Activated naive CD8-positive, alpha-beta T cell (primary cell): ENCODE results near the gene FMC1.
"Not testable (repeated sequence)": the region's sequence is repeated elsewhere in the genome, so short reads cannot be mapped to it uniquely, and the experiment has no call there.

Experiments
- H3K27ac Mint-ChIP-seq: one replicate; pipeline ENCODE4 v1.8.0; 2021; ENCODE audit warnings: mixed read lengths
- H3K27me3 Mint-ChIP-seq: one replicate; pipeline ENCODE4 v1.8.0; 2021; ENCODE audit warnings: mixed read lengths
- H3K36me3 Mint-ChIP-seq: one replicate; pipeline ENCODE4 v1.8.0; 2021; ENCODE audit warnings: mixed read lengths
- H3K4me1 Mint-ChIP-seq: one replicate; pipeline ENCODE4 v1.8.0; 2021; ENCODE audit warnings: low read depth, mixed read lengths
- H3K4me3 Mint-ChIP-seq: one replicate; pipeline ENCODE4 v1.8.0; 2021; ENCODE audit warnings: mild to moderate bottlenecking, mixed read lengths
- H3K9me3 Mint-ChIP-seq: one replicate; pipeline ENCODE4 v1.8.0; 2021; ENCODE audit warnings: low read depth, mixed read lengths

FMC1 gene

GRCh38 chr7:139330333-139331030 lies 10.7 kb upstream of the FMC1 start:
- no peaks in the 10 kb centered on the region for H3K9me3 Mint-ChIP-seq
- H3K36me3 Mint-ChIP-seq, result no peaks in the 10 kb centered on the region
- H3K27me3 Mint-ChIP-seq, result no peaks in the 10 kb centered on the region
- no peak overlapping the region for H3K4me3 Mint-ChIP-seq
- no peak overlapping the region for H3K27ac Mint-ChIP-seq
- peaks cover 12% of the 10 kb centered on the region for H3K4me1 Mint-ChIP-seq

- no peaks in the 10 kb centered on the region for H3K9me3 Mint-ChIP-seq
- H3K4me3 Mint-ChIP-seq, result no peak overlapping the region
- H3K27me3 Mint-ChIP-seq, result no peaks in the 10 kb centered on the region
- no peaks in the 10 kb centered on the region for H3K36me3 Mint-ChIP-seq
- peaks cover 12% of the 10 kb centered on the region for H3K4me1 Mint-ChIP-seq
- H3K27ac Mint-ChIP-seq, result no peak overlapping the region
These were observed 8.3 kb upstream of the FMC1 start for GRCh38 chr7:139332697-139333359.

- H3K4me1 Mint-ChIP-seq, result peaks cover 12% of the 10 kb centered on the region
- H3K9me3 Mint-ChIP-seq, H3K27ac Mint-ChIP-seq, H3K27me3 Mint-ChIP-seq, H3K4me3 Mint-ChIP-seq, H3K36me3 Mint-ChIP-seq: not testable (repeated sequence)
These were observed 7.7 kb upstream of the FMC1 start for GRCh38 chr7:139333443-139333842.

GRCh38 chr7:139334399-139335150 lies 6.6 kb upstream of the FMC1 start:
- peaks cover 18% of the 10 kb centered on the region for H3K4me1 Mint-ChIP-seq
- no peak overlapping the region for H3K4me3 Mint-ChIP-seq
- no peaks in the 10 kb centered on the region for H3K27me3 Mint-ChIP-seq
- H3K27ac Mint-ChIP-seq, result no peak overlapping the region
- H3K9me3 Mint-ChIP-seq, result peaks cover 5% of the 10 kb centered on the region
- H3K36me3 Mint-ChIP-seq, result peaks cover 3% of the 10 kb centered on the region

GRCh38 chr7:139339025-139339424 lies 2.1 kb upstream of the FMC1 start:
- Mint-ChIP-seq H3K36me3 (peaks cover 3% of the 10 kb centered on the region), H3K4me3 (peak overlapping the region; percentile 96), H3K27me3 (no peaks in the 10 kb centered on the region), H3K4me1 (peaks cover 29% of the 10 kb centered on the region), H3K9me3 (peaks cover 5% of the 10 kb centered on the region), H3K27ac (peak overlapping the region; percentile 99)

GRCh38 chr7:139339698-139340036 lies 1.5 kb upstream of the FMC1 start:
- Mint-ChIP-seq H3K36me3 (peaks cover 3% of the 10 kb centered on the region), H3K4me1 (peaks cover 31% of the 10 kb centered on the region), H3K27ac (peak overlapping the region; percentile 99), H3K27me3 (no peaks in the 10 kb centered on the region), H3K9me3 (peaks cover 5% of the 10 kb centered on the region), H3K4me3 (peak overlapping the region; percentile 96)

GRCh38 chr7:139340037-139340807 lies 915 bp upstream of the FMC1 start:
- Mint-ChIP-seq H3K27ac (peak overlapping the region; percentile 99), H3K4me1 (peaks cover 33% of the 10 kb centered on the region), H3K27me3 (no peaks in the 10 kb centered on the region), H3K9me3 (peaks cover 5% of the 10 kb centered on the region), H3K36me3 (peaks cover 3% of the 10 kb centered on the region), H3K4me3 (peak overlapping the region; percentile 96)

- Mint-ChIP-seq H3K27me3 (no peaks in the 10 kb centered on the region), H3K4me3 (peak overlapping the region; percentile 96), H3K9me3 (peaks cover 5% of the 10 kb centered on the region), H3K36me3 (peaks cover 3% of the 10 kb centered on the region), H3K4me1 (peaks cover 33% of the 10 kb centered on the region), H3K27ac (peak overlapping the region; percentile 99)
These were observed 404 bp upstream of the FMC1 start for GRCh38 chr7:139340808-139341057.

GRCh38 chr7:139341776-139342226 lies 664 bp downstream of the FMC1 start:
- Mint-ChIP-seq H3K27ac (peak overlapping the region; percentile 99), H3K27me3 (no peaks in the 10 kb centered on the region)

GRCh38 chr7:139345042-139345441 lies 3.9 kb downstream of the FMC1 start:
- Mint-ChIP-seq H3K36me3 (peaks cover 5% of the 10 kb centered on the region), H3K27me3 (no peaks in the 10 kb centered on the region), H3K4me3 (no peak overlapping the region), H3K4me1 (peaks cover 26% of the 10 kb centered on the region), H3K27ac (no peak overlapping the region), H3K9me3 (no peaks in the 10 kb centered on the region)

More at GRCh38 chr7:139341776-139342226, 664 bp downstream of the FMC1 start:
- peak overlapping the region; percentile 96 for H3K4me3 Mint-ChIP-seq
- peaks cover 33% of the 10 kb centered on the region for H3K4me1 Mint-ChIP-seq
- H3K9me3 Mint-ChIP-seq, result peaks cover 5% of the 10 kb centered on the region
- H3K36me3 Mint-ChIP-seq, result peaks cover 5% of the 10 kb centered on the region

- Mint-ChIP-seq H3K9me3 (no peaks in the 10 kb centered on the region), H3K4me1 (peaks cover 3% of the 10 kb centered on the region), H3K4me3 (no peak overlapping the region), H3K27me3 (no peaks in the 10 kb centered on the region), H3K27ac (no peak overlapping the region), H3K36me3 (peaks cover 15% of the 10 kb centered on the region)
These were observed 9.9 kb downstream of the FMC1 start for GRCh38 chr7:139351027-139351426.

- Mint-ChIP-seq H3K4me3 (no peak overlapping the region), H3K27ac (no peak overlapping the region), H3K4me1 (peaks cover 9% of the 10 kb centered on the region), H3K9me3 (no peaks in the 10 kb centered on the region), H3K27me3 (no peaks in the 10 kb centered on the region), H3K36me3 (peaks cover 10% of the 10 kb centered on the region)
These were observed 13.6 kb downstream of the FMC1 start for GRCh38 chr7:139354729-139355128.

GRCh38 chr7:139355320-139355719 lies 14.2 kb downstream of the FMC1 start:
- Mint-ChIP-seq H3K9me3 (no peaks in the 10 kb centered on the region), H3K27ac (peak overlapping the region; percentile 75), H3K4me3 (no peak overlapping the region), H3K36me3 (peaks cover 10% of the 10 kb centered on the region), H3K27me3 (no peaks in the 10 kb centered on the region), H3K4me1 (peaks cover 9% of the 10 kb centered on the region)

- Mint-ChIP-seq H3K4me1 (peaks cover 22% of the 10 kb centered on the region), H3K27ac (peak overlapping the region; percentile 99), H3K4me3 (peak overlapping the region; percentile 91)
- H3K9me3 Mint-ChIP-seq, H3K36me3 Mint-ChIP-seq, H3K27me3 Mint-ChIP-seq: not testable (repeated sequence)
These were observed 16.8 kb downstream of the FMC1 start for GRCh38 chr7:139357729-139358506.
